Stimulated activated memory B cell treated with anti-CD40 and anti-IgM and Interleukin-4, amounts not matched to agents 10 μg/mL and 1 μg/mL and 100 μg/mL, for 72 hours (primary cell): ENCODE data around the gene CD7.
A peak's percentile ranks its signal among the peaks of the same experiment; 100 is the strongest.

Source experiments
- ATAC-seq: fragments of 150-1000 bp; cut with Tn5 transposase; 2 replicates; pipeline ENCODE4 v1.10.0; 2021
- H3K27ac Mint-ChIP-seq: one replicate; pipeline ENCODE4 v1.8.0; 2022; ENCODE audit warnings: mild to moderate bottlenecking, mixed read lengths
- H3K27me3 Mint-ChIP-seq: one replicate; pipeline ENCODE4 v1.8.0; 2022; ENCODE audit warnings: mixed read lengths
- H3K36me3 Mint-ChIP-seq: one replicate; pipeline ENCODE4 v1.8.0; 2022; ENCODE audit warnings: mixed read lengths
- H3K4me1 Mint-ChIP-seq: one replicate; pipeline ENCODE4 v1.8.0; 2022; ENCODE audit warnings: mixed read lengths
- H3K4me3 Mint-ChIP-seq: one replicate; pipeline ENCODE4 v1.8.0; 2022; ENCODE audit warnings: mild to moderate bottlenecking, moderate library complexity, mixed read lengths
- H3K9me3 Mint-ChIP-seq: one replicate; pipeline ENCODE4 v1.8.0; 2022; ENCODE audit warnings: mixed read lengths

CD7 gene

GRCh38 chr17:82334622-82335394 lies 17.4 kb upstream of the CD7 start:
- Mint-ChIP-seq H3K27me3 (peaks cover 42% of the 10 kb centered on the region), H3K4me3 (peak overlapping the region; percentile 90), H3K4me1 (peaks cover 37% of the 10 kb centered on the region), H3K27ac (peak overlapping the region; percentile 78), H3K36me3 (no peaks in the 10 kb centered on the region), H3K9me3 (no peaks in the 10 kb centered on the region)
- no peak for ATAC-seq

GRCh38 chr17:82334204-82334621 lies 16.8 kb upstream of the CD7 start:
- ATAC-seq, result no peak
- H3K36me3 Mint-ChIP-seq, result no peaks in the 10 kb centered on the region
- H3K27me3 Mint-ChIP-seq, result peaks cover 48% of the 10 kb centered on the region
- no peaks in the 10 kb centered on the region for H3K9me3 Mint-ChIP-seq
- H3K4me3 Mint-ChIP-seq, result peak overlapping the region; percentile 90
- no peak overlapping the region for H3K27ac Mint-ChIP-seq
- H3K4me1 Mint-ChIP-seq, result peaks cover 37% of the 10 kb centered on the region

DNA sequence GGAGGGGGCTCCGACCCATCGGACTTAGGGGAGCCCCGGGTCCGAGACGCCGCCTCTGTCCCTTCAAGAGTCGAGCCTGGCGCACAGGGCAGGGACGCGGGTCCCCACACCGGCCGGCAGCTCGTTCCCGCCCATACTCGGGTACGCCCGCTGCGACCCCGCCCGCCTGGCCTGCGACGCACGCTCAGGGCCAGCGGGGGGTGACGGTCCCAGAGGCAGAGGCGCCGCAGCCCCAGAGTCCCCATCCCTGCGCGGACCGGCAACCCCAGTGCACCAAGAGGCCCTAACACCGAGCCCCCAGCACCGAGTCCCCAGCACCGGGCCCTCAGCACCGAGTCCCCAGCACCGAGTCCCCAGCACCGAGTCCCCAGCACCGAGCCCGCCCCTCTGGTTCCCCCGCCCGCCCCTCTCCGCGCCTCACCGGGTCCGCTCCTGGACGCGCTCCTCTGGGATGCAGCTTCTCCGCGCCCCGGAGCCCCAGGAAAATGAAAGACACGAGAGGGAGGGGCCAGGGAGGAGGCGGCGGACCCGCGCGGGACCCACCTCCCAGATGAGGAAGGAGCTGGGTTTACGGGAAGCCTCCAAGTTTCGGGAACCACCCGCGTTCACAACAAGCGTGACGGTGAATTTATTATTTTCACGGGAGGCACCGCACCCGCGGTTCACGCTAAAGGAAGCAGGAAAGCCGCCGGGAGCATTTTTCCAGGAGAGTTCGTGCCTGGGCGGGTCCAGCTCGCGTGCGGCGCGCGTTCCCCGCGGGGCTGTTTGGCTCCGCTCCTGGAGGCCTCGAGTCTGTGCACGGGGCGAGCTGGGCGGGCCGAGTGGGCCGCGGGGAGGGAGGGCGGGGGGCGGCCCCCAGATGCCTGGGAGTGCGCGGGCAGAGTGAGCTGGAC lies 16.1 kb upstream of the CD7 start, which contains the start of gene SECTM1:
Gene SECTM1 (minus strand): TSS at position 488 of the 893 bp plus-strand sequence. CDS start 6,526 bp downstream, outside the sequence.
- Mint-ChIP-seq H3K9me3 (no peaks in the 10 kb centered on the region), H3K27ac (peak within 1 kb of the TSS; percentile 78), H3K4me1 (peaks cover 42% of the 10 kb centered on the region), H3K36me3 (no peaks in the 10 kb centered on the region), H3K4me3 (peak within 1 kb of the TSS; percentile 90), H3K27me3 (peaks cover 54% of the 10 kb centered on the region)
- peak; percentile 28 for ATAC-seq

DNA sequence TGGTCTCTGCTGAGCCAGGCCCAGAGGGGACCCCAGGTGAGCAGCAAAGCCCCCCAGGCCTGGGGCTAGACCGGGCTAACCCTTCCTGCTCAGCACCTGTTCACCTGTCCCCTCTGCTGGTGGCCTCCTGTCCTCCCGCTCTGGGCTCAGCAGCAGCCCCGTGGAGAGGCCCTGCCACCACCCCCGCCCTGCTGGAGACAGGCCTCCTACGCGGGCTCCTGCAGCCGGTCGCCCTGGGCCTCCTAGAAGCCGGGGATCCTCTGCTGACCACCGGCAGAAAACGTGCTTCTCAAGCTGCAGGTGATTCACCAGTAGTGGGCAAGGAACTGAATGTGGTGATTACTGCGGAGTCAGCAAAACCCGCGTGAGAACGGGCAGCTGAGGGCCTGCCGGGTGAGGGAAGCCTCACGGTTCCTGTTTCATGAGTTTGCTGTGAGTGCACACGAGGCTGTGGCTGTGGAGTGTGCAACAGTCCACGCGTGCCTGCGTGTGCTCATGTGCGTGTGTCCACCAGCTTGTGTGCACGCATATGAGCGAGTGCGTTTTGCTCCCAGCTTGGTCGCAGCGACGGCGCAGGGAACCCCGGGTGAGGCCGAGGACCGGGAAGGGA lies 15.4 kb upstream of the CD7 start:
- no peaks in the 10 kb centered on the region for H3K9me3 Mint-ChIP-seq
- peak overlapping the region; percentile 52 for H3K4me3 Mint-ChIP-seq
- ATAC-seq, result peak; percentile 59
- H3K36me3 Mint-ChIP-seq, result no peaks in the 10 kb centered on the region
- peaks cover 60% of the 10 kb centered on the region for H3K27me3 Mint-ChIP-seq
- H3K27ac Mint-ChIP-seq, result peak overlapping the region; percentile 53
- peaks cover 42% of the 10 kb centered on the region for H3K4me1 Mint-ChIP-seq

DNA sequence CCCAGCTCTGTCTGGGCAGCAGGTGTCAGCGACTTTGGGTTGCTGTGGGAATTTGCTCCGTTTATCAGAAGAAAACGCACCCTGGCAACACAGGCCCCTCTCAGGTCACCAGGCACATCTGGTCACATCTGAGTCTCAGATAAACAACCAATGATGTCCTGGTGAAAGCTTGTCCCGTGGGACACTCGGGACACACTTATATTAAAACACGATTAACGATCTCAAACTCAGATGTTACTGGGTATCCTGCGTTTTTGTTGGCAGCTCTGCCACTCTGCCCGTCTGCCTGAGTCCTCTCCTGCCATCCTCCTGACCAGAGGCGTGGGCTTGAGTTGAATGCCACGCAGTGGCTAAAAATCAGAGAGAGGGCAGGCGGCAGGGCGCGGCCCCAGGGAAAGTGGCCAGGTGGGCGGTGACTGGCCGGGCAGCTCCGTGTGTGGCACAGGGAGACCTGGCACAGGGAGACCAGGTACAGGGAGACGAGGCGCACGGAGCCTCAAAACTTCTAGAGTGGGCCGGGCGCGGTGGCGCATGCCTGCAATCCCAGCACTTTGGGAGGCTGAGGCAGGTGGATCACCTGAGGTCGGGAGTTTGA lies 14.0 kb upstream of the CD7 start:
- no peak overlapping the region for H3K27ac Mint-ChIP-seq
- H3K4me1 Mint-ChIP-seq, result peaks cover 42% of the 10 kb centered on the region
- H3K27me3 Mint-ChIP-seq, result peaks cover 74% of the 10 kb centered on the region
- no peaks in the 10 kb centered on the region for H3K36me3 Mint-ChIP-seq
- H3K4me3 Mint-ChIP-seq, result no peak overlapping the region
- no peaks in the 10 kb centered on the region for H3K9me3 Mint-ChIP-seq
- ATAC-seq, result no peak

- Mint-ChIP-seq H3K4me1 (peaks cover 35% of the 10 kb centered on the region), H3K27me3 (peaks cover 81% of the 10 kb centered on the region), H3K4me3 (peak overlapping the region; percentile 36), H3K27ac (no peak overlapping the region), H3K36me3 (no peaks in the 10 kb centered on the region), H3K9me3 (no peaks in the 10 kb centered on the region)
- no peak for ATAC-seq
These were observed 13.2 kb upstream of the CD7 start for GRCh38 chr17:82330322-82331239.

DNA sequence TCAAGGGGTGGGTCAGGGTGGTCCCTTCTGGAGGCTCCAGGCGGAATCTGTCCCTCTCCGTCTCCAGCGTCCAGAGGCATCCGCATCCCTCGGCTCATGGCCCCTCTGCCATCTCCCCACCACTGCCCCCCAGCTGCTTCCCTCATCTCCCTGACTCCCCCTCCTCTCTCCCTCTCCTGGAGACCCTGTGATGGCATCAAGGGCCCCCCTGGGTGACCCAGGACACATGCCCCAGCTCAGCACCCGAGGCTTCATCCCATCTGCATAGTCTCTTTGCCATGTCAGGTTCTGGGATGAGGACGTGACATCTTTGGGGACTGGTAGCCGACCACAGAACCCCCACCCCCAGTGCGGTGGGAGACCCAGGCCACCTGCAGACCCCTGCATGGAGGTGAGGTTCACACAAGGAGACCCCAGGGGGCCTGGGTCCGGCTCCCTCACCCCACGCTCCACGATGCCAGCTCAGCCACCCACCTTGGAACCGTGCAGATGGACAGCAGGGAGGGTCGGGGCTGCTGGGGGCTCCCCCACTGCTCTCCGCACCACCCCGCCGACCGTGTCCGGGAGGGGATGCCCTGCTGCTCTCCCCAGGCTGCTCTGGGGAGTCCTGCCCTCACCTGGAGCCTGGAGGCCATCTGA lies 12.4 kb upstream of the CD7 start:
- no peak overlapping the region for H3K27ac Mint-ChIP-seq
- peaks cover 83% of the 10 kb centered on the region for H3K27me3 Mint-ChIP-seq
- no peak for ATAC-seq
- no peaks in the 10 kb centered on the region for H3K36me3 Mint-ChIP-seq
- H3K4me3 Mint-ChIP-seq, result no peak overlapping the region
- peaks cover 32% of the 10 kb centered on the region for H3K4me1 Mint-ChIP-seq
- H3K9me3 Mint-ChIP-seq, result no peaks in the 10 kb centered on the region

GRCh38 chr17:82328994-82329507 lies 11.6 kb upstream of the CD7 start:
- ATAC-seq, result no peak
- H3K36me3 Mint-ChIP-seq, result no peaks in the 10 kb centered on the region
- H3K27me3 Mint-ChIP-seq, result peaks cover 88% of the 10 kb centered on the region
- H3K27ac Mint-ChIP-seq, result no peak overlapping the region
- H3K4me3 Mint-ChIP-seq, result no peak overlapping the region
- H3K9me3 Mint-ChIP-seq, result no peaks in the 10 kb centered on the region
- peaks cover 31% of the 10 kb centered on the region for H3K4me1 Mint-ChIP-seq

DNA sequence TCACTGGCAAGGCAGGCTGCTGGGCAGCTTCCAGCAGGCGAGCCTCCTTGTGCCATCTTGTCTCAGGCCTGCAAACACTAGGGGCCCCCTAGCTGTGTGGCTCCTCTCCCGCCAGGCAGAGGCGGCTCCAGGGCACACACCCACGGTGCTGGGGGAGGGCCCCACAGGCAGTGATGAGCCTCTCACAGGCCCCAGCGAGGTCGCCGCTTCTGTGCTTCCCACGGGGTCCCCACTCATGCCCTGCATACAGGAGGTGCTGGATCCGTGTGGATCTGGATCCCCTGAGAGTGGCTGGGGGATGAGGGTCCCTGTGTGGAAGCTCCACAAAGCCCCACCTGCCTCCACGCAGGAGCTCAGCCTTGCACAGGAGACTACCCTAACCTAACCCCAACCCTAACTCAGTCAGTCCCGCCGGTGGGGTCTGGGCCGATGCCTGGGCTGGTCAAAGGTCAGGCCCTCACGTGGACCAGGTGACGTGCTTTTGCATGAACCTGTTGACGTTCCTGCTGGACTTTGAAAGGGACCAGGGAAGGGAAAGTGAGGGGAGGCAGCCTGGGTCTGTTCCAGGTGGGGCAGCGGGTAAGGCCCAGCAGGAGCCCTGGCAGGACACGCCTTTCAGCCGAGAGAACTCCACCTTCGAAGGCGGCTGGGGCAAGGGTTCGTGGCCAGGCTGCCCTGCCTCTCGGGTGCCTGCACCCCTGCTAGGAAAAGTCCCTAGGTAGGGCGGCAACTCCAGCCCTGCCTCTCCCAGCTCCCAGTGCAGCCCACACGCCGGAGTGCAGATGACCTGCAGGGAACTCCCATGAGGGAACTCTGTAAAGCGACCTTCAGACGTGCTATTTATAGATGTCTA lies 11.0 kb upstream of the CD7 start:
- Mint-ChIP-seq H3K4me3 (no peak overlapping the region), H3K4me1 (peaks cover 36% of the 10 kb centered on the region), H3K27ac (no peak overlapping the region)

GRCh38 chr17:82327757-82328140 lies 10.3 kb upstream of the CD7 start:
- Mint-ChIP-seq H3K27me3 (peaks cover 97% of the 10 kb centered on the region), H3K4me3 (no peak overlapping the region), H3K9me3 (no peaks in the 10 kb centered on the region), H3K27ac (no peak overlapping the region), H3K36me3 (no peaks in the 10 kb centered on the region), H3K4me1 (peaks cover 37% of the 10 kb centered on the region)
- ATAC-seq, result no peak

More for the DNA sequence above, 11.0 kb upstream of the CD7 start:
- no peak for ATAC-seq
- peaks cover 95% of the 10 kb centered on the region for H3K27me3 Mint-ChIP-seq
- H3K36me3 Mint-ChIP-seq, result no peaks in the 10 kb centered on the region
- no peaks in the 10 kb centered on the region for H3K9me3 Mint-ChIP-seq

DNA sequence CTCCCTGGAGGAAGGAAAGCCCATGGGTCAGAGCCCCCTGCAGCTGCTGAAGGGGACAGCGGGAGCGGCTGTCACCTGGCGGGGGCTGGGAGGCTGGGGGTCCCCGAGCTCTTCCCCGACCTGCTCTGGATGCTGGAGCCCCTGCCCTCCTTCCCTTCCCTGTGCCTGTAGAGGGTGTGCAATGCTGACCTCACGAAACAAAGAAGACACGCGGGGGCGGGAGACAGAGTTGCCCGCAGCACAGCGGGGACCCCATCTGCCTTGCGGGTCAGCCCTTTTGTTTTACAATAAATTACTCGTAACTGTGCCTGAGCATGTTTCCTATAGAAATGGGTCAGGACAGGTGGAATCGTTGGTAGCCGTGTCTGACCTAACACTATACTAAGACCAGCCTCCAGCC lies 9.9 kb upstream of the CD7 start:
- ATAC-seq, result no peak
- H3K27ac Mint-ChIP-seq, result no peak overlapping the region
- H3K4me3 Mint-ChIP-seq, result no peak overlapping the region
- H3K27me3 Mint-ChIP-seq, result peaks cover 97% of the 10 kb centered on the region
- no peaks in the 10 kb centered on the region for H3K36me3 Mint-ChIP-seq
- H3K4me1 Mint-ChIP-seq, result peaks cover 37% of the 10 kb centered on the region
- H3K9me3 Mint-ChIP-seq, result no peaks in the 10 kb centered on the region

DNA sequence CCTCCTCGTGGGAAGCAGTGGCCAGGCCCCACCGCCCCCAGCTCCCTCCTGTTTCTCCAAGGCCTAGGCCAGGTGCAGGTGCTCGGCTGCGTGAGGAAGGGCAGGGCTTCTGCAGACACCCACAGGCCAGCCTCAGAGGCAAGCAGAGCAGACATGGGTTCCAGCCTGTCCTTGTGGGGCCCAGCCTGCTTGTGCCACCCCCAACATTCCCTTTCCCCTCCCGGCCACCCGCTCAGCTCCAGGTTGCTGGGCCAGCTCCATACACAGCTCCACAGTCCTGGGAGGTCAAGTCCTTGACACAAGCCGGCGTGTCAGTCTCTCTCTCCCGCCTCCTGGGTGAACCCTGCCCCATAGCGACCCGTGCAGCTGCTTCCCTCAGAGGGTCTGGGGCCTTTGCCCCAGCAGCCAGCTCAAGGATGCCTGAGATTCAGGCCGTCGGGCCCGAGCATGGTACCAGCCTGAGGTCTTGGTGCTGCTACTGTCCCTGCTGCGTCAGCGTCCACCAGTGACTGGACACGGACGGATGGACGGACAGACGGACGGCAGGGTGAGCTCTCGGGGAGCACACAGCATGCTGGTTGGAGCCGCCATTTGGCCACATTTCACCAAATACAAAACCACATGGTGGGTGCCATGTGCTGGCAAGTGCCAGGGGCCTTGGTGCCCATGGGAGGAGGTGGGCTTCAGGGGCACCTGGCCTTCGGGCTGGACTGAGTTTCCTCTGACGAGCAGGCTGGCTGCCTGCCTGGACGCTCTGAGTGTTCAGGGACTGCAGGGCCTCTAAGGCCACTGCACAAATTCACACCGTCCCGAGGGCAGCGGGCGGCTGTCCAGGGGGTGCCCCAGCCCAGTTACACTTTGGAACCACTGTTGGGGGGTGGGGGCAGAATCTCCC lies 8.1 kb upstream of the CD7 start:
- ATAC-seq, result no peak
- Mint-ChIP-seq H3K27me3 (peaks cover 79% of the 10 kb centered on the region), H3K4me3 (no peak overlapping the region), H3K36me3 (no peaks in the 10 kb centered on the region), H3K9me3 (no peaks in the 10 kb centered on the region), H3K4me1 (peaks cover 44% of the 10 kb centered on the region), H3K27ac (no peak overlapping the region)
